GM10847 (cell line): Measurements from ENCODE around the gene AFF3.

Experiments
- POLR2A ChIP-seq: IDR thresholded peaks from 2 replicates; pipeline ENCODE4 v1.6.1; 2011; ENCODE audit not compliant: insufficient read length; ENCODE audit errors: extremely low read depth

AFF3 gene

DNA sequence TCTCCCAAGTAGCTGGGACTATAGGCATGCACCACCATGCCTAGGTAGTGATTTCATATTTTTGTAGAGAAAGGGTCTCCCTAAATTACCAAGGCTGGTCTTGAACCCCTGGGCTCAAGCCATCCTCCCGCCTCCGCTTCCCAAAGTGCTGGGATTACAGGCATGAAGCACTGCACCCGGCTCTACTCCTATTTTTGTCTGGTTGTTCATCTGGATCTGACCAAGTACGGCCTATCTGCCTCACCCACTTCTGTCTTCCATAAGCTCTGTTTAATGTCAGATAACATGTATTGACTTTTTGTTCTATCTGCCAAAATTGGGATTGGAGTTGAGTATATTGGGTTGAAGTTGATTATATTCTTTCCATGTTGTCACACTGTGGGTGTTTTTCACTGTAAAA is 198.4 kb downstream of the AFF3 start:
- no peak for TF ChIP-seq POLR2A

DNA sequence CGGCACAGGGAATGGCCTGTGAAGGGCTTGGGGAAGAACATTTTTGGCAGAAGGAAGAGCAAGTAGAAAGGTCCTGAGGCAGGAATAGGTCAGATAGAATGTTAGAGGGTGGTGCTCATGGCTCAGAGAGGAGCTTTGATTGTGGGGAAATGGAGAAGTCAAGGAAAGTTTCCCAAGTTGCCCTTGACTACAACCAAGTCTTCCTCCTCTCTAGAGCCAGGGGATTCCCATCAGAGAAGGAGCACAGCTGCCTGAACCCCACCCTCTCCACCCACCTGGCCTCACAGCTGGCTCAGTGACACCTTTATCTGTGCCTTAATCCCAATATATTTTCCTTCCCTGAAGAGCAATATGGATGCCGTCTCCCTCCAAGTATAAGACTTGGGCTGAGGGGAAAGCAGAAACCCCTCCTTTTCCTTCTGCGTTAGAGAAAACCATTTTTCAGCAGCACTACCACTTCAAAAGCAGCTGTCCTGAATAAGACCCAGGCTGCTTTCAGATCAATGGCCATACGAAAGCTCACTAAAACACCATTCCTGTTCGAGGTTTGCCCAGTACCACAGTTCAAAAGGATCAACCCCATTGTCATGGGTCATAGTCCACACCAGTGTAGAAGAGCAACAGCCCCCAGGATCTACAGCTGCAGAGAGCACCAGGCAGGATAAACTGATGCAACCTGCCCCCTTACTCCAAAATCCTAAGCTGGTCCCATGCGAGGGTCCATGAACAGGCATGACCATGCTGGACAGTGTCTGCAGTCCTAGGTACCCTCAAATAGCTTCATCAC is 199.6 kb downstream of the AFF3 start:
- no peak for TF ChIP-seq POLR2A

DNA sequence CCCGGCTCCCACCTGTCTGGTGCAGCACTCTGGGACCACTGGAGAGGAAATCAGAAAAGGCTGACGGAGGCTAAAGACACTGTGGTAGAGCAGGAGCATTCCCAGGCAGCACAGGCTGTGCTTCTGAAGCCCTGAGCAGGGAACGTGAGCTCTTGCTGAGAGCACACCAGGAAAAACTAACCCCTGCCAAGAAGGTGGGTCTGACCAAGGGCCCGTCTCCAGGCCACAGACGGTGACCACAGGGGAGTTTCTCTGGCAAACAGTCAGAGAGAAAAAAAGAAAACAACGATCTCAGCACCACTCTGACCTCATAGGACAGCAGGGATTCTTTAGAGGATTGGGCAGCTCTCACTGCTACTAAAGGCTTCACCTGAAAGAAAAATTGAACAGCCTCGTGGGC is 201.4 kb downstream of the AFF3 start:
- TF ChIP-seq POLR2A = no peak

DNA sequence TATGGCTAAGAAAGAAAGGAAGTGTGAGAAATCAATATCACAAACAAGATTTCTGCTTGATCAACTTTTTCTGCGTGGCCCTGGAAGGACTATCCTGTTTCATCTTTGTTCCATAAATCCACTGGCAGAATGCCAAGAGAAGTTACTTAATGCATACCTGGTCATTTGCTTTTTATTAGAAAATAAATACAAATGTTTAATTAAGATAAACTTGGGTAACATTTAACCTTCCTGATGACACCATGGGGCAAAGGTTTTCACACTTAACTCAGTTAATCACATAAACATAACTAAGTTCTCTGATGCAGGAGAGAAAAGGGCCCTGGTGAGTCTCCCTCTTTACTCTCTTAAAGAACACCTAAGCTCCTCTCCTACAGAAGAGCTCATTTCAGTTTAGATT is 203.3 kb downstream of the AFF3 start:
- TF ChIP-seq POLR2A = no peak

DNA sequence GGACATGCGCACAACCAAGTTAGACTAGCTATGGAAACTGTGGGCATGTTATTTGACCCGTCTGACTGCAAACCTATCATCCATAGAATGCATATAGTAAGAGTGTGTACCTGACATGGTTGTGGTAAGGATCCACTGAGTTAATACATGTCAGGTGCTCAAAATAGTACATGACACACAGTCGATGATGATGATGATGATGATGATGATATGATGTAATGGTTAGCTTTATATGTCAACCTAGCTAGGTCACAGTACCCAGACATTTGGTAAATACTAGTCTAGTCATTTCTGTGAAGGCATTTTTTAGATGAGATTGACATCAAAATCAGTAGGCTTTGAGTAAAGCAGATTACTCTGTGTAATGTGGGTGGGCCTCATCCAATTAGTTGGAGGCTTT is 204.1 kb downstream of the AFF3 start:
- TF ChIP-seq POLR2A = no peak

DNA sequence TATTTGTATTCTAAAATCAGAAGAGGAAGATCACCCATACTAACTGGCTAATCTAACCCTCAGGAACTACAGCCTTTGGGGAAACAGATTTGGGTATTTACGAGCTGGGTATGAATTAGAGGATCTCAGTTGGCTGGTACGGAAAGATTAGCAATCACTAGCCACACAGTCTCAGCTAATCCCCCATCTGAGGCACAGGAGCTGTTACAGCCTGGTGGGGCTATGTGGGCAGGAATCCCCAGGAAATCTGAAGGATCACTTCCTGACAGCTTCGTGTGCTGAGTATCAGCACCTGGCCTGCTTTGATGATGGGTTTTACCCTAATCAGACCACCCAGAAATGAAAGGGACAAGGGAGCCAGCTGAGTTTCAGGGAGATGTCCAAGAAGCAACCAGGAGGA is 206.3 kb downstream of the AFF3 start:
- no peak for TF ChIP-seq POLR2A

DNA sequence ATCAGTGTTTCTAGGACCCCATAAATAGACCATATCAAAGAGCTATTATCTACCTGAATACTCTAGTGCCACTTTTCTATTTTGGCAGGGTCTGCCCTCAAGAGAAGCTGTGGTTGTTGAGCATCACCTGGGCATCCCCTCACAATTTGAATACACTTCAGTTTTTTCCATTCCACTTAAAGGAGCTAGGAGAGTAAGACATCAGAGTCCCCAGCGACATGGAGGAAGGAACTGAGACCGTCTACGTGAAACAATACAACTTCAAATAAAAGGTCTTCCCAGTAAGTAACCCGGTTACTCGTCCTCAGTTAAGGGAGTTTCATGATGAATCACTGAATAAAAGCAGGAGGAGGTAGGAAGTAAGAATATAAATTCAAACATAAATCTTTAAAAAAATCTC is 206.7 kb downstream of the AFF3 start:
- no peak for TF ChIP-seq POLR2A

DNA sequence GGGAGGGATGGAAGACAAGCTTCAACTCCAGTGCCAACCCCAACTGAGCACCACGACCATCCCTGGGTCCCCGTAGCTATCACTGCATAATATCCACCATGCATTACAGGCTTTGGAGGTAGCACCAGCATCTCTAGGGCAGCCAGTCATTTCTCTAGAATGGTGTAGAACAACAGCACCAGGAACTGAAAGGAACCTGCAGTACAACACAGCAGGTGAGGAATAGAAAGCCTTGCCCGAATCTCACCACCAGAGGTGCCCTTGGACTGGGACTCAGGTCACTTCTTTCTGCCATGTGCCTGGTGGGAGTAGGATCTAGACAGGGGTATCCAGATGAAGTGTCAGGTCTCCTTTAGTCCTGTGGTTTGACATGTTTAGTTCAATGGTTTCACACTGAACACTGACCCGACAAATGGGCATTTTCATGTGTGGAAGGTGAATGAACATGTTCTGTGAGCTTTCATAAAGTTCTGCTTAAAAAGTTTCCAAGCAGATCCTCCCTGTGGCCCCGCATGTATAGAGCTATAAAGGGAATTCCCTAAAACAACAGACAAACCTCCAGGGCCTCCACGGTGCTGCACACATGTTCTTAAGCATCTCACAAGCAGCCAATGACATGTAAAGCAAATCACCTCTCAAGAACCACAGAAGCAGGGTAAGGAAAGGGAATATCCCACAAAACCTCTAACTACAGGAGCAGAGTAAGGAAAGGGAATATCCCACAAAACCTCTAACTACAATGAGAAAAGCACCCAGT is 208.3 kb downstream of the AFF3 start:
- TF ChIP-seq POLR2A = no peak

DNA sequence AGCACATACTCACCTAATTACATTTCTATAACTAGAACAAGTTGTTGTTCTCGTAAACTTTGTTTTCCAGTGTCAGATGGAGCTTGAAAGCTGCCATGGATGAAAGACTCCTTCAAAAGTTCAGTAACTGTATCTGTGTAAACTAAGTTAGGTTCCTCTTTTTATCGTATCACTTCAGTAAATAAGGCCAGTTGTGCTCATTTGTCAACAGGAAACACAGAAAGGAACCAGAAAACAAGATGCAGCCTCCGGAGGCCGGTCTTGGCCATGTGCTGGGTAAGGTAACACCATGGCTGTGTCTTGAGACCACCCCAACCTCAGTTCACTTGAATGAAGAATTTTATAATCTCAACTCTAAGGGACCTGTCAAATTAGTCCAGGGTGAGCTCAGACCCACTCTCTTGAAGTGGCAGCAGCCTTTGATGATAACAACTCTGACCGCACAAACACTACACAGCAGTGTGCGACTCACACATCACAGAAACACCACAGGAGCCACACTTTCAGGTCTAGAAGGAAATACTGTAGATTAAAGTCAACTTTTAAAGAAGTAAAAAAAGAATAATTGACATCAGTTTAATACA is 213.8 kb downstream of the AFF3 start:
- no peak for TF ChIP-seq POLR2A

DNA sequence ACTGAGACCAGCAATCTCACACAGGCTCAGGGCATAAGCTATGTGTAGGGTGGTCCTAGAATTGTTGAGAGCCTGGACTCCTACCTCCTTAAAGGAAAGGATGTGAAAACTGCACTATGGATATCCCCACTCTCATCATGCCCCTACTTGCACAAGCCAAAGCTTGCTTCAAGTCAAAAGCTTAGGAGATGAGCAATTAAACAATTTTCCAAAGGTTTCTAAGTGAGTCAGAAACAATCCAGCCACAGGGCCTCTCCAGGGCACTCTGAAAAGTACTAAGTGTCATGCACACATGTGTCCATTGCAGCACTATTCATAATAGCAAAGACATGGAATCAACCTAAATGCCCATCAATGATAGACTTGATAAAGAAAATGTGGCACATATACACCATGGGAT is 215.4 kb downstream of the AFF3 start:
- no peak for TF ChIP-seq POLR2A

DNA sequence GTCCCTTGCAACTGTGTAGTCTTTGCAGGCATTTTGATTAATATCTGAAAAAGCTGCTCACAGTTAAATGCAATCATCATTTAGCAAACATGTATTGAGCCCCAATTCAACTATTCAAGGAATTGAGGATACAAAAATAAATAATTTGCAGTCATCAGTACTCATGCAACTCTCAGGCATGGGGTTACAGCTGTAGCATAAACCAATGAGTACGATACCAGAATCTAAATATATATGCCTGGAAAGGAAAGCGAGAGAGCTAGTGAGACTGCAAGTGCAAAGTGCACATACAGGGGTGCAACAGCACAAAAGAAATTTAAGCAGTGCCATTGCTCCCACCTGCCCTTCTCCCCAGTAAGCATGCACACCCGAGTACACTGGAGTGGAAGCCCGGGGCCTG is 216.4 kb downstream of the AFF3 start:
- no peak for TF ChIP-seq POLR2A

DNA sequence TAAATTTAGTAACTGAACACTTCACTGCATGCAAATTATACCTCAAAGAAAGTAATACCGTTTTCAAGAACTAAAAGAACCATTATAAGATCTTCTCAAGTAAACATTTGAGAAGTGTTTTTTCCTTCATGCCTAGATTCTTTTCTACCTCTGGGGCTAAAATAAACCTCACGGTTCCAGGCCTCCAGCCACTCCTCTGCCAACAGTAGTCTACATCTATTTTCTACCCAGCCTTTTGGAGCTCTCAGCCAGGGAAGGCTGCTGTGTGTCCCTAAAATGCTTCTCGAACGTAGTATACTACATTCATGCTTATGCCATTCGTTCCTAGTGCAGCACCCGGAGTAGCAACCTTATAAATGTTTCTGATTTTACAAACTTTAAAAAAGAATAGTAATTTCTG is 219.7 kb downstream of the AFF3 start:
- TF ChIP-seq POLR2A = no peak

DNA sequence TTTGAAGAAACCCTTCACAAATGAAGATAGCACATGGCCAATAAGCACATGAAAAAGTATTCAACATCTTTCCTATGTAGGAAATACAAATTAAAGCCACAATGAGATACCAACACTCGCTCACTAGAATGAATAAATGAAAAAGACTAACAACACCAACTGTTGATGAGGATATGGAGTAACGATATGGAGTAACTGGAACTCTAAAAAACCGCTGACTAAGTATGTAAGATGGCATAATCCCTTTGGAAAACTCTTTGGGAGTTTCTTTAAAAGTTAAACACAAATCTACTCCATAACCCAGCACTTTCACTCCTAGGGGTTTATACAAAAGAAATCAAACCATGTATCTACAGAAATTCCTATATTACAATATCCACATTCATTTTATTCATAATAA is 220.5 kb downstream of the AFF3 start:
- TF ChIP-seq POLR2A = no peak

DNA sequence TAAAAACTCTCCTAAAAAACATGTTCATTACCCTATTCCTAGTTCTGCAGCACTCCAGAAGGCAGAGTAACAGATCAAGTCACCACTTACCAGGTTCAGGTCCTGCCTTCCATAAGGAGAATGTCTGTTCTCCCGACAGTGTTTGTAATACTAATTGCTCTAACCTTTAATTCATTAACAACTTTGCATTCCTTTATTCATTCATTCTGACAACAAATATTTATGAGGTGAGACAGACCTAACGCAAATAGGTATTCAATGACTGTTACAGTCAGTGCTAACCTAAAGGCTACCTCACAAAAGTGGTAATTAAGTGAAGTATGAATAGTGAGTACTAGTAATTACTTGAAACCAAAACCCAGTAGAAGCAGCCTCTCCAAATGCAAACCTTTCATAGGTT is 224.0 kb downstream of the AFF3 start:
- TF ChIP-seq POLR2A = no peak

DNA sequence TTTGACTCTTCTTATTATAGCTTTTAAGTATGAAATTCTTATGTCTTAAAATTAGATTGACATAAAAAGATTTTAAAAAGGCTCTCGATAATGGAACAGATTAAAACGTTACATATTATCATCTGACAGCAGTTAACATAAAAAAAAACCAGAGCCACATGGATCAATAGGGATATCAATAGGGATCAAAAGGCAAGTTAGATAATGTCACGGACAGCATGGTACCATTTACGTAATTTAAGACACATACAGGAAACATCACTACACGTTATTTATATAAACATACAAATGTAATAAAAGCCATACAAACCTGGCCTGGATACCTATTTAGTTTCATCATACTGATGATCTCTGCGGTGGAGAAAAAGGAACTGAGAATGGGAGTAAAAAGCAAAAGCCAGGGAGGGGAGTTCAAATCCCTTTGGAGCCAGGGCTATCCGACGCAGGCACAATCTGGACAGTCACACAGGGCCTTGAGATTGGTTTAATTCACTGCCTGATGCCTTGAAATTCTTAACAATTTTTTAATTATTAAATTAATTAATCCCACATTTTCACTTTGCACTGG is 227.2 kb downstream of the AFF3 start:
- TF ChIP-seq POLR2A = no peak

DNA sequence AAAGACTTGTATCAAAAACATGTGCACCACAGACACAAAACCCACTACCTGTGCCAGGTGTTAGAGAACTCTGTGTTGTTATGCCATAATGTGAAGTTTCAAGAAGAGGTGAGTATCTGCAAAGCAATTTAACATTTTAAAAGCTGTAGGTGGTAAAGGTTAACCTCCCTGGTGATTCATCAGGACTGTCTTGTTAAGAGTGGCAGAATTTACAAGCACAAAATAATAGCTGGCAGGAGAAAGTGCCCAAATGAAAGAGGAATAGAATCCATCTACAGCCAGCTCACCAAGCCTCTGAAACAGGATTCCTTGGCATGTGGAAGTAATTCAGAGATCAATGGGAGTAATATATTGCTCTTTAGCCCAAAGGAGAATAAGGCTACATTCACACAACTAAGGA is 230.7 kb downstream of the AFF3 start:
- no peak for TF ChIP-seq POLR2A
